Measurements from ENCODE around the gene SMIM20.
A peak's percentile ranks its signal among the peaks of the same experiment; 100 is the strongest.
"Not testable (repeated sequence)": the region's sequence is repeated elsewhere in the genome, so short reads cannot be mapped to it uniquely, and the experiment has no call there.

SMIM20 gene

GRCh38 chr4:25913851-25914669 is at the start of gene SMIM20:
Gene SMIM20, plus strand, starts transcription at chr4:25914220. Its CDS starts 94 bp downstream, at chr4:25914314.
- H3K27ac ChIP-seq: peak within 1 kb of the TSS; percentile 85
- no peak for TF ChIP-seq CTCF (conservative IDR thresholded peaks at IDR 0.05; ENCODE audit: low read depth)
- DNase-seq (ENCODE audit: low spot score): peak; percentile 96
- ChIA-PET POLR2A (ENCODE audit: low non-redundant PET) (interaction anchor here (0.5 to 0.6 kb wide), 2 partner anchors 11 to 562 kb away, joined by 3 read pairs; no protein-coding TSS in a partner anchor), CTCF (interaction anchor here (0.7 kb wide), 1 partner anchor 49 kb away, joined by 6 read pairs; no protein-coding TSS in a partner anchor)

GRCh38 chr4:25865586-25865985 is 48.4 kb upstream of the SMIM20 start:
- peak; percentile 98 for DNase-seq (ENCODE audit: low spot score)
- ChIA-PET POLR2A (ENCODE audit: low non-redundant PET) (interaction anchor here (0.5 kb wide), 1 partner anchor 468 kb away, joined by 4 read pairs; no protein-coding TSS in a partner anchor), CTCF (interaction anchor here (0.5 to 0.8 kb wide), 3 partner anchors 49 to 510 kb away, joined by 3 to 6 read pairs (median 4); no protein-coding TSS in a partner anchor)

DNA sequence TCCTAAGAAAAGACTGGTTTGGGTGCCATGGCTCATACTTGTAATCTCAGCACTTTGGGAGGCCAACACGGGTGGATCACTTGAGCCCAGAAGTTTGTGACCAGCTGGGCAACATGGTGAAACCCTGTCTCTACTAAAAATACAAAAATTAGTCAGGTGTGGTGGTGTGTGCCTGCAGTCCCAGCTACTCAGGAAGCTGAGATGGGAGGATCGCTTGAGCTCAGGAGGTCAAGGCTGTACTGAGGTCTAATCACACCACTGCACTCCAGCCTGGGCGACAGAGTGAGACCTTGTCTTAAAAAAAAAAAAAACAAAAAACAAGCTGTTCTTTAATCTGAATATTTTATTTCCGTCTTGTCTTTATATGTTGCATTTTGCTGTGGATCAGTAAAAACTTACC is 47.6 kb upstream of the SMIM20 start:
- POLR2A ChIA-PET (ENCODE audit: low non-redundant PET); CTCF ChIA-PET; DNase-seq (ENCODE audit: low spot score); H3K27ac ChIP-seq: not testable (repeated sequence)

More at GRCh38 chr4:25865586-25865985, 48.4 kb upstream of the SMIM20 start:
- no peak overlapping the region for H3K27ac ChIP-seq
- no peak for TF ChIP-seq CTCF (conservative IDR thresholded peaks at IDR 0.05; ENCODE audit: low read depth)

DNA sequence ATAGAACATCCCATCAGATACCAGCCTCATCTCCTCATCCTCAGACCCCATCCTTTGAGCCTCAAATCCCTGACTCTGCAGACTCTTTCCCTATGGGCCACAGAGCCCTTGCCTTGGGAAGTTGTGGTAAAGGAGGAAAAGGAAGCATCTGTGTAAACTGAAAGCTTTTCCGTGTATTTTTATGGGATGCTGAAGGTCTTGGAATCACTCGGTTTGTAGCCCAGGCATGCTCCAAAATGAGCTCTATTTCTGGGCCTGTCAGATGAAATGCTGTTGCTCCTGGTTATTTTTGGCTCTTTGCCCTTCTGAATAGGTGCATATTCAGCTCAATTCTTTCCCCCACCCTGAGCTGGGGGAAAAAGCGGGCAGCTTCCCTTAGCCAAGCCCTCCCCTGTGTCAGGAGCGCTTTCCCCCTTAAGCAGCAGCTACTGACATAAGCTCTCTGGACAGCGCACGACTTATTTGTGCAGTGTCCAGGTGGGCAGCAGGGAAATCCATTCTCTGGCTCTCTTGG is 46.2 kb upstream of the SMIM20 start:
- TF ChIP-seq CTCF (conservative IDR thresholded peaks at IDR 0.05; ENCODE audit: low read depth): no peak
- DNase-seq (ENCODE audit: low spot score): no peak

DNA sequence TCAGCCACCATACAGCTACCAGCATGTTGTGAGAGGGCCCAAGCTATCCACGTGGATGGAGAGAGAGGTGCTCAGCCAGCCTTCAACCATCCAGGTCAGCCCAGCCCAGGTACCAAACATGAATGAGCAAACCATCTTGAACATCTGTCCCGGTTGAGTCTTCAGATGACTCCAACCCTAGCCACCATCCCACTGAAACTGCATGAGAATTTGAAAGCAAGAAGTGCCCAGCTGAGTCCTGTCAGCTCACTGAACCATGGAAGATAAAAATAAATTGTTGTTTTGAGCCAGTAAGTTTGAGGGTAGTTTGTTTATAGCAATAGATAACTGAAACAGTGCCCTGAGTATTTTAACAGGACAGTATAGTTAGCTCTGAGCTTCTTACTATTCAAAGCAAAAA is 43.9 kb upstream of the SMIM20 start:
- ChIA-PET CTCF (no interaction called here), POLR2A (ENCODE audit: low non-redundant PET) (no interaction called here)
- no peak for DNase-seq (ENCODE audit: low spot score)
- no peak for TF ChIP-seq CTCF (conservative IDR thresholded peaks at IDR 0.05; ENCODE audit: low read depth)
- H3K27ac ChIP-seq: no peak overlapping the region

More for the DNA sequence above, 46.2 kb upstream of the SMIM20 start:
- ChIA-PET CTCF (no interaction called here), POLR2A (ENCODE audit: low non-redundant PET) (no interaction called here)
- no peak overlapping the region for H3K27ac ChIP-seq

DNA sequence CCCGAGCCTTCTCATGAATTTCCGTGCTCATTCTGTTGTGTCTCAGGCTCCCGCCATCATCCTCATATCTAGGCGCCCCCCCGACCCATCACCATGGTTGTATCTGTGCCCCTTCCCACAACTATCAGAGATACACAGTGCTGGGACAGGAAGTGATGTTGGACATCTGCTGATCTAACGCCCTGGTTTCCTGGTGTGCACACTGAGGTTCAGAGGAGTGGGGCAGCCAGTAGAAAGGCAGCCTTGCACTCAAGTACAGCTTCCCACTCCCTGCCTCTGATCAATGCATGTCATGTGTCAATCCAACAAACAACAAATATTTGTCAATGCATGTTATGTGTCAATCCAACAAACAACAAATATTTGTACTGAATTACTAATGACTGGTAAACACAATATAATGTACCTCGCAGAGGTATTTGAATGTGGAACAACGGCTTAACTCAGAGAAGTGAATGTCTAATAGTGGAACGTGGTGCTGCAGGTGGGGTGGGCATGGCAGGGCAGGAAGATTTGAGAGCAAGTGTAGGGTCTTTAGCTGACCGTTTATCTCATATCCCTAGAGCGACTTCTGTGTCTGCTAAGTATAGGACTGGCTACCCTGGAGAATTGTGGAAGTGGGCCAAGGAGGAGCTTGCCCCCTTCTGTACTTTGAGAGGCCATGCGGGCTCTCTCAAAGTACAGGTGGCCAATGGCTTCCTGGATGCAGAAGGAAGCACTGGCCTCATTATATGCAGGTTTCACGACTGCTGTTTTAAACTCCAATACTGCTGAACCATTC is 41.0 kb upstream of the SMIM20 start:
- ChIA-PET CTCF (no interaction called here), POLR2A (ENCODE audit: low non-redundant PET) (no interaction called here)
- no peak for DNase-seq (ENCODE audit: low spot score)
- no peak overlapping the region for H3K27ac ChIP-seq
- no peak for TF ChIP-seq CTCF (conservative IDR thresholded peaks at IDR 0.05; ENCODE audit: low read depth)

All from RWPE1 (cell line).